ENCODE results near the gene NPAS2.

Gene NPAS2

GRCh38 chr2:100840519-100840918, 20.6 kb downstream of the NPAS2 start:
- H3F3A ChIP-seq (ENCODE audit: insufficient read depth, low read length), result no peaks in the 10 kb centered on the region
- TF ChIP-seq EZH2phosphoT487 (IDR thresholded peaks at IDR 0.05; ENCODE audit: low read length) (no peak), CTCF (IDR thresholded peaks at IDR 0.05; ENCODE audit: low read length) (no peak), EZH2 (optimal IDR thresholded peaks at IDR 0.05; ENCODE audit: low read depth, low read length) (no peak)
- H3K27me3 ChIP-seq (replicated peaks; ENCODE audit: insufficient read depth, low read length), result no peaks in the 10 kb centered on the region
- H3K4me2 ChIP-seq (ENCODE audit: low read depth, low read length), result no peak overlapping the region
- H3K27ac ChIP-seq (ENCODE audit: low read length), result no peak overlapping the region
- H3K79me2 ChIP-seq (ENCODE audit: low read length), result no peaks in the 10 kb centered on the region
- no peak overlapping the region for H3K9ac ChIP-seq (ENCODE audit: low read length)
- no peaks in the 10 kb centered on the region for H3K9me2 ChIP-seq (replicated peaks; ENCODE audit: insufficient read depth, low read length)
- H3K36me3 ChIP-seq (replicated peaks; ENCODE audit: insufficient read depth, low read length), result no peaks in the 10 kb centered on the region
- DNase-seq, result no peak
- H4K20me1 ChIP-seq (ENCODE audit: insufficient read depth, low read length), result no peaks in the 10 kb centered on the region
- no peaks in the 10 kb centered on the region for H3K4me1 ChIP-seq (ENCODE audit: low read length)
- H3K9me3 ChIP-seq (replicated peaks; ENCODE audit: insufficient read depth, low read length), result no peaks in the 10 kb centered on the region
- no peak overlapping the region for H3K4me3 ChIP-seq (ENCODE audit: low read length)
- no peak overlapping the region for H2AFZ ChIP-seq (ENCODE audit: low read length)

DNA sequence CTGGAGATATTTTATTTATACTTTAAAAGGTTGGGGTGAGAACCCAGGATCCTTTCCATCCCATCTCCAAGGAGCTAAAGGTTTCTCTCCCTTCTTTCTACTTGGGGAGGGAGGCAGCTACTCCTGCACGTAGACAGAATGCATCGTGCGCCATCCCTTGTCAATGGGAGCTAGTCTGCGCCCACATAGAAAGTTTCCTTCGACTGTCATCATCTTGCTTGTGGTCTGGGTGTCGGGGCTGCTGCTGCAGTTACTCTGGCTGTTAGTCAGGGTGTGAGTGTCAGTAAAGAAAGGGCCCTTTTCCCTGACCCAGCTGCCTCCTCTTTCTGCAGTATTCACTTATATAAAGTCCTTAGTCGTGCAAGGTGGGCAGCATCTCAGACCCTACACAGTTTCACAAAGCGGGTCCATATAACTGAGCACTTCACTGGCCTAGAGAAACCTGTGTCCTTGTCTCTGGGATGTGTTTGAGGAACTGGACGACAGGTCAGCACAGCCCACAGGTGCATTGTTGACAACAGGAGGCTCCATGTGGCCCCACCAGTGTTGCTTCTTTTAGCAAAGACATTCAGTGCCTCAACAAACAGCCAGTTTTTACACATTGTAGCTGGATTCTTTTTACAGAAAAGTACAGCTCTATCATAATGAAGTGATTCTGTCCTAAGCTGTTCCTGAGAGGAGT, 22.4 kb downstream of the NPAS2 start:
- Histone ChIP-seq H3K9me2 (replicated peaks; ENCODE audit: insufficient read depth, low read length) (no peaks in the 10 kb centered on the region), H3K79me2 (ENCODE audit: low read length) (no peaks in the 10 kb centered on the region)

GRCh38 chr2:100844514-100844913, 24.6 kb downstream of the NPAS2 start:
- Histone ChIP-seq H2AFZ (ENCODE audit: low read length) (no peak overlapping the region), H3K9me3 (replicated peaks; ENCODE audit: insufficient read depth, low read length) (no peaks in the 10 kb centered on the region), H3K4me2 (ENCODE audit: low read depth, low read length) (no peak overlapping the region), H3K9me2 (replicated peaks; ENCODE audit: insufficient read depth, low read length) (no peaks in the 10 kb centered on the region), H3F3A (ENCODE audit: insufficient read depth, low read length) (no peaks in the 10 kb centered on the region), H3K4me1 (ENCODE audit: low read length) (no peaks in the 10 kb centered on the region), H4K20me1 (ENCODE audit: insufficient read depth, low read length) (no peaks in the 10 kb centered on the region), H3K36me3 (replicated peaks; ENCODE audit: insufficient read depth, low read length) (no peaks in the 10 kb centered on the region), H3K9ac (ENCODE audit: low read length) (no peak overlapping the region), H3K79me2 (ENCODE audit: low read length) (no peaks in the 10 kb centered on the region), H3K4me3 (ENCODE audit: low read length) (no peak overlapping the region), H3K27ac (ENCODE audit: low read length) (no peak overlapping the region), H3K27me3 (replicated peaks; ENCODE audit: insufficient read depth, low read length) (no peaks in the 10 kb centered on the region)
- DNase-seq, result no peak
- no peak for TF ChIP-seq EZH2phosphoT487 (IDR thresholded peaks at IDR 0.05; ENCODE audit: low read length)

More for the DNA sequence above, 22.4 kb downstream of the NPAS2 start:
- Histone ChIP-seq H2AFZ (ENCODE audit: low read length) (no peak overlapping the region), H3F3A (ENCODE audit: insufficient read depth, low read length) (no peaks in the 10 kb centered on the region), H3K9ac (ENCODE audit: low read length) (no peak overlapping the region), H3K9me3 (replicated peaks; ENCODE audit: insufficient read depth, low read length) (no peaks in the 10 kb centered on the region), H3K4me1 (ENCODE audit: low read length) (no peaks in the 10 kb centered on the region), H3K27ac (ENCODE audit: low read length) (no peak overlapping the region), H3K27me3 (replicated peaks; ENCODE audit: insufficient read depth, low read length) (no peaks in the 10 kb centered on the region), H4K20me1 (ENCODE audit: insufficient read depth, low read length) (no peaks in the 10 kb centered on the region), H3K4me2 (ENCODE audit: low read depth, low read length) (no peak overlapping the region), H3K36me3 (replicated peaks; ENCODE audit: insufficient read depth, low read length) (no peaks in the 10 kb centered on the region), H3K4me3 (ENCODE audit: low read length) (no peak overlapping the region)
- no peak for DNase-seq
- TF ChIP-seq EZH2 (optimal IDR thresholded peaks at IDR 0.05; ENCODE audit: low read depth, low read length) (no peak), EZH2phosphoT487 (IDR thresholded peaks at IDR 0.05; ENCODE audit: low read length) (no peak), CTCF (IDR thresholded peaks at IDR 0.05; ENCODE audit: low read length) (no peak)

Measured in MM.1S (cell line).